GM12872 (cell line): ENCODE results near the gene HOXD4.

ENCODE experiments used
- TF ChIP-seq, protein P1 (sequence below): IDR thresholded peaks from 3 replicates; pipeline ENCODE4 v1.5.1; 2011; ENCODE audit warnings: low read depth, mild to moderate bottlenecking, low read length, moderate library complexity; ENCODE audit not compliant: insufficient read depth

HOXD4 gene

DNA sequence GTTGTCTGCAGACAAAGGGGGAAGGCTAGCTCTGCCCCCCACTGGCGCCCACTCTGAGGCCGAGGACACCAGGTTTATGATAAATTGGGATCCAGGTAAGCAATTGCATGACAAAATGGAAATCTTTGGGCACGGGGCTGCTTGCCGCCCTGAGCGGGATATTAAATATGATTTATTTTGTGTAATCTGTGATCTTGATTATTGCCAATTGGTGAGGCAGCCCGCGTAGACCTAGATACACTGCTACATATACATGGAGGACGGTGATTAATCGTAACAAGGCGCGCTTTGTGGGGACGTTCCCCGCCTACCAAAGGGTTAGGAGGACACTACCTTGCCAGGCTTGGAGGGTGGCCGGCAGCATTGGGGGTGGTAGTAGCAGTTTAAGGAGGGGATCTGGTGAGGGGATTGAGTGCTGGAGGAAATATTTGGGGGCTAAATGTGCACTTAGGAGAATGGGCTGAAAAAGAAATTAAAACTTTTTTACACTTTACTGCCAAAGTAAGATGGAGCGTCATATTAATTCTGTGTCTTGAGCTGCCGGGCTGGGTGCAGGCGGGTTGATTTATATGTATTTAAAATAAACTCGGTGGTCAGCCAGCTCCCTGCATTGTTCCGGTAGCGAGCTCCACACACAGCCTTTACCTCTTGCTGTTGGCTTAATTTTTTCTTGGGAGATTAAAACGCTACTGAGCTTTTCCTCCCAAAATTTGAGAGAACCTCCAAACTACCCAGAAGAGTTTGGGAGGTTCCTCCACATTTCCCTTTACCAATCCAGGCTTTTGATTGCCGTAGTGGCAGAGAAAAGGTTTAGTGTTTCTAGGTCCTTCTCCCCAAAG, 9.9 kb downstream of the HOXD4 start:
- TF ChIP-seq, protein P1, sequence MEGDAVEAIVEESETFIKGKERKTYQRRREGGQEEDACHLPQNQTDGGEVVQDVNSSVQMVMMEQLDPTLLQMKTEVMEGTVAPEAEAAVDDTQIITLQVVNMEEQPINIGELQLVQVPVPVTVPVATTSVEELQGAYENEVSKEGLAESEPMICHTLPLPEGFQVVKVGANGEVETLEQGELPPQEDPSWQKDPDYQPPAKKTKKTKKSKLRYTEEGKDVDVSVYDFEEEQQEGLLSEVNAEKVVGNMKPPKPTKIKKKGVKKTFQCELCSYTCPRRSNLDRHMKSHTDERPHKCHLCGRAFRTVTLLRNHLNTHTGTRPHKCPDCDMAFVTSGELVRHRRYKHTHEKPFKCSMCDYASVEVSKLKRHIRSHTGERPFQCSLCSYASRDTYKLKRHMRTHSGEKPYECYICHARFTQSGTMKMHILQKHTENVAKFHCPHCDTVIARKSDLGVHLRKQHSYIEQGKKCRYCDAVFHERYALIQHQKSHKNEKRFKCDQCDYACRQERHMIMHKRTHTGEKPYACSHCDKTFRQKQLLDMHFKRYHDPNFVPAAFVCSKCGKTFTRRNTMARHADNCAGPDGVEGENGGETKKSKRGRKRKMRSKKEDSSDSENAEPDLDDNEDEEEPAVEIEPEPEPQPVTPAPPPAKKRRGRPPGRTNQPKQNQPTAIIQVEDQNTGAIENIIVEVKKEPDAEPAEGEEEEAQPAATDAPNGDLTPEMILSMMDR = no peak

DNA sequence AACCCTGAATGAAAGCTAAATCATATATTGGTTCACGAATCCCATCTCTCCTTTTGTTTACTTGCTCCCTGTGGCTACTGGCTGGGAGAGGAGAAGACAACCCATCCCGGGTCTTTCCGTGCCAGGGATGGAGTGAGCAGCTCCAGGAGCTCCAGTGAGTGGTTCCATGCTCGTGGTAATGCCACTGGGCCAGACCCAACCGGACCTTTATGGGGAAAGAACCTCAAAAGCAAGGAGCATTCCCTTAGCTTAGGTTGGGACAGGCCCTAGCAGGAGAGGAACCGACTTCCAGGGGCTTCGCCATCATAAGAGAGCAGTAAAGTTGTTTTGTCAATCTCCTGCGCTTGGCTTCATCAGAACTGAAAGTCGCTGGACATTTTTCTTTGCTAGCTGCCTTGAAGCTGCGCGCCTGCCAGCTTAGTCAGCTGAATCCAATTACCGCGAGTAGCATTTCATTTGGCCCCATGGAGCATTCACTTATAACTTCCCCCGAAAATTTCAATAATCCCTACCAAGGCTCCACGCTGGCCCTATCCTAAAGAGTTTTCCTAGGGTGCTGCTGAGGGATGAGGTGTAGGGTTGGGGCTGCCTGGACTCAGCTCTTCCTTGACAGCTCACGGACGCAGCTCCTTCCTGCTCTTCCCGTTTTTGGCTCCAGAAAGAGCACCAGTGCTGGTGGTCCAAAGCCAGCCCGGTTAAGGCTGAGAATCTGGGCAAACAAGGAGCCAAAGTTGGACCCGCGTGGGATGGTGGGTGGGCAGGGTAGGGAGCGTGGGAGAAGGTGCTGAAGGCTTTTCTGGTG, 10.7 kb downstream of the HOXD4 start:
- TF ChIP-seq, protein P1 = no peak

DNA sequence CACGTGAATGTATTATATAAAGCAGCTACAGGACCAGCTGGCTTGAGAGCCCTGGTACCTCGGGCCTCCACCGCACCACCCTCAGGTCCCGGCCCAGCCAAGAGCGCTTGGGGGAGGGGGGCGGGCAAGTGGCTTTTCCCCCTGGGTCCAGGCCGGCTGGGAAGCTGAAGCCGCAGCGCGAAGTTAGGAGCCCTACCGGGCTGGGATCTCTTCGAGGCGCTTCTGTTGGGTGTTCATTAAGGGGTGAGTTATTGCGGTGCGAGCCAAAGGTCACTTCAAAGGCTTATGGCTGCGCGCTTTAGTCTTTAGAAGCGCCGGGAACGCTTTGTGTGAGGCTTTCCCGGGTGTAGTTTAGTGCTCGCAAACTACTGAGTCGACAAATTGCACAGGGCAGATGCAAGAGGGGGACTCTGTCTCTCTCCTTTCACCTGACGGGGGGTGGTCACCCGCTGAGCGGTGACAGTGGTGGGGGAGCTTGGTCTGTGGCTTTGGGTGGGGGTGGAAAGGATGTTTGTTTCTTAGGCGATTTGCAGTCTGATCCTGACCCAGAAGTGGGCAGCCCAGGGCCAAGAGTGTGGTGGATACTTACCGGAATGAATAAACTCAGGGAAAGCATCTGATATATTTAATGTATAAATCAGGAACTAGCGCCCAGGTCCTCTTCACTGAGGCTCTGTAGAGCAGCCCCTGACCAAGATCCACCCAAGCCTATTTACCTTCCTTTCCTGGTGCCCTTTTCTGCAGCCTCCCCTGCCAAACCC, 11.7 kb downstream of the HOXD4 start:
- TF ChIP-seq, protein P1 = no peak

DNA sequence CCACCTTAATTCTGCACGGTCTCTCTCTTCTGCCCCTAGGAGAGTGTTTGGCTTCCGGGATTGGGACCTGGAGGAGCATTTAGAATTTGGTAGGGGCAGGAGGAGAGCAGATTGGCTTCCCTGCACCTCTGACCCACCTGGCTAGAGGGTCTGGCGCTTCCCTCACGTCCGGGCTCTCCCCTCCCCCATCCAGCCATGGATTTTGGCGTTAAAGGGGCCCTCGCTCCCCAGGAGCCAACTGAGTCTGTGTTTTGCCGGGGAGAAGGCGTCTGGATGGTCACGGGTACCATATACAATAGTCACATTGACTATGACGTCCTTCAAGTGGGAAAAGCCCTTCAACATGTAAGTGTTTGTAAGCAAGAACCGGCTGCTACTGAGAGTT, 12.3 kb downstream of the HOXD4 start:
- TF ChIP-seq, protein P1 = no peak

DNA sequence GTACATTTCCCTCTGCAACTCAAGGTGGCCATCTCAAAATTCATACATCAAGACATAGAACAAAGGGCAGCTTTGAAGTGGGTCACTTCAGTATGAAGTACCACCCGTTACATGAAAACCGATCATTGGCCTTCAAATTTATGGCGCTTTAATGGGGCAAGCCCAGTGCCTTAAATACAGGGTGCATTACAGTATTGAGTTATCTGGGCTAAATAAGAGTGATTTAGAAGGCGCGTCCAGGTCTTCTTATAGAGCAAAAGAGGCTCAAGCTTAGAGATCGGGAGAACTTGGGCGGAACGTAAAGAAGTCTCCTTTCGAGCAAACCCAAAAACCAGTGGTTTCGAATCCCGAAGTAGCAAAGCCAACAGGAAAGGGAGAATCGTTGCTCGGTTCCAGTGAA, 12.9 kb downstream of the HOXD4 start:
- TF ChIP-seq, protein P1 = no peak

DNA sequence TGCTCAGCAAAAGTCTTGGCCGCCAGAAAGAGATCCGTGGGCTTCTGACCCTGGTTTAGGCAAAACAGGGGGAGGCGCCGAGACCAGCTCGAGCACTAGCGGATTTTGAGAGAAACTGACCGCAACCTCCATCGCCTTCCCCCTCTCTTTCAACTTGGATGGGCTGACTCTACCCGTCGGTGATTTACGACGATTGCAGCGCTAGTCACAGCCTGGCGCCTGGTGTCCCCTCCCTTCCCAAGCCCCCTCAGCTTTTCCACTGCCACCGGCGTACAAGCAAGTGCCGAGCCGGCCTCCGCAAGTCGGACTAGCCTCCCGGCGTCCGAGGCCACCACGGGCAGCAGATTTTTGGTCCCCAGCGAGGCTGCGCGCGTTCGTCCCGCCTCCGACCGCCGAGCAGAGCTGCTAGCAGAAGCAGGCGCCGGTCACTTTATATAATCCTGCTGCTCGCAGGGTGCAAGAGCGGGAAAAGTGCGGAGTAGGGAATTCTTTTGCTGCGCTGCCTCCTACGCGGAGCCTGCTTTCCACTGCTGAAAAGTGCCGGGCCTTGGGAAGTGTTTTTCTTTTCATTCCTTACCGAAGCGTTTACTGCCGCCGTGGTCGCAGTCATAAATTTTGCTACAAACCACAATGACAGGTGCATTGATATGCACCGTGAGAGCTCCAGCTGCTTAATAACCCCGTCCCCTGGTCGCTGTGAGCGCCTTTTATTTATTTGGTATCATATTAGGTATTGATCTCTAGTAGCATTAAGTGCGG, 13.4 kb downstream of the HOXD4 start:
- TF ChIP-seq, protein P1 = no peak
